Measurements from ENCODE around the gene OTUD5. TPM values are rescaled to one million over a fixed set of nuclear protein-coding genes. Genes with fewer than 3 reads are reported as not detected.

Gene OTUD5
- polyA plus RNA-seq, 1 donor: 67.2 TPM

- DNase-seq: peak; percentile 74
These were observed 45.8 kb downstream of the OTUD5 start, which contains the start of gene SLC35A2 for GRCh38 chrX:48911412-48912182. SLC35A2 (minus strand) TSS chrX:48911646; CDS start chrX:48911636, 10 bp downstream.

- no peak for DNase-seq
These were observed 46.4 kb downstream of the OTUD5 start for GRCh38 chrX:48910926-48911411.

DNA sequence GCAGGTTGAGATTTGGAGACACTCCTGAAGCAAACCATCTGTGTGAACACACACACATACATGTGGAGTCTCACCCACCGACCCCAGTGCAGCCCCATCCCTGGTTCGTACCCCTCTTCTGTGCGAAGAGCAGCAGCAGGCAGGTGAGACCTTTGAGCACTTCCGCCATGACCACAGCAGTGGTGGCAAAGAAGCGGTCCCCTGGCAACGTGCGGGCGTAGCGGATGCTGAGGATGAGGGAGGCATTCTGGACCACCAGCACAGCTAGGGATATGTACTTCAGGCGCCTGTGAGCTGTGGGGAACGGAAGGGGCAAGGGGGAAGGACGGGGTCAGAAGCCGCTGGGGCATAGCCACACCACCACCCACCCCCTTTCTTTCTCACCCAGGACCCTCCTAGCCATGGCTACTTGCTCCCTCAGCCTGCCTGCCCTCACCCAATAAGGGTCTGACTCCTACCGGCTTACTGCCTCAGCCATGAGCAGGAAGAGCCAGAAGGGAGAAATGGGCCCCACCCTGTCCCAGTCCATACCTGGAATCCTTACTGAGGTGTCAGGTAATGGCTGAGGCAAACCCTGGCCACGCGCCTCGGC lies 47.6 kb downstream of the OTUD5 start:
- no peak for DNase-seq

DNA sequence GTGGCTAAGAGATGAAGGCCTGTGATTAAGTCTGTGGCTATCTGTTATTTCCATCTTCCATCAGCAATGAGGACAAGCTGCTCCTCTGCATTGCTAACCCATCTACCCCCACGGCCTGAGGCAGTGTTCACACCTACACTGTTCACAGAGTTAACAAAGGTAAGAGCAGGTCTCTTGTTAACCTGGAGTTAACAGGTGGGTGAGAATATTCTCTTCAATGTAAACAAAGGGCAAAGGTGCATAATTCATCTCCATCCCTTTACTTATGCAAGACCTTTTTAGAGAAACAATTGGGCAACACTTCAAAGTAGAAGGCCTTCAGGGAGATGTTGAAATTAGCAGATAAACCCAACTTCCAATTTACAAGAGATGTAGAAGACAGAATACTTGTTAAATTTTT lies 48.8 kb downstream of the OTUD5 start:
- no peak for DNase-seq

GRCh38 chrX:48905090-48905790 lies 52.2 kb downstream of the OTUD5 start:
- DNase-seq: no peak

DNA sequence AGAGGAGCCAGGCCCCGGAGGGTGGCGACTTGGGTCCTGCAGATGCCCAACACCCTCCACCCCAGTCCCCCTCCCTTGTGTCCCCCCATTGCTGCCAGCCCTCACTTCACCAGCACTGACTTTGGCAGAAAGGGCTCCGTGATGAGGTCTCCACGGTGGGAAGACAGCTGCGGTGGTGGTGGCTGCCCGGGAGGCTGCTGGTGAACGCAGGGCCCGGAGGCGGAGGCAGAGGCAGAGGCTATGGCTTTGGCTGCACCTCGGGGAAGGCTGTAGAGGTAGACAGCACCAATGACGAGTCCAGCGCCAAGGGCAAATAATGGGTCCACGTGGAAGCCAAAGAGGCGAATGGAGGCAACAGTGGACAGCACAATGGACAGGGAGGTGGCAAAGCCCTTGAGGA lies 52.8 kb downstream of the OTUD5 start:
- no peak for DNase-seq

DNA sequence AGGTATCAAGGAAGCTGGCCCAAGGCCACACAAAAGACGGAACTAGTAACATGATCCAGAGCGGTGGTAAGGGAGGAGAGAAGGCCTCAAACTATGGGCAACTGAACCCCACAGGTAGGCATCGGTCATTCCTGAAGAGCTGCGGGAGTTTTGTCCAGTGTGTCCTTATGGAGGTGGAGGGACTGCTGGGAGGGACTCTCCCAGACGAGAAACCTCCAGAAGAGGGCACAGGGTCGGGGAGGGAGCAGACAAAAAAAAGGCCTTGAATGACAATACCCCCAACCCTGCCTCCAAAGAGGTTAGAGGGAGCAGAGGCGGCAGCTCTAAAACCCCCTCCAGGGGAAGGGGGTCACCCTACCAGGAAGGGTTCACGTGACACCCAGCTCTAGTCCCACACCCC lies 53.2 kb downstream of the OTUD5 start:
- no peak for DNase-seq

- no peak for DNase-seq
These were observed 54.1 kb downstream of the OTUD5 start for GRCh38 chrX:48903290-48903689.

GRCh38 chrX:48902776-48903175 lies 54.6 kb downstream of the OTUD5 start:
- no peak for DNase-seq

GRCh38 chrX:48902135-48902534 lies 55.3 kb downstream of the OTUD5 start:
- DNase-seq: no peak

GRCh38 chrX:48901069-48901468 lies 56.3 kb downstream of the OTUD5 start:
- no peak for DNase-seq

- no peak for DNase-seq
These were observed 58.4 kb downstream of the OTUD5 start for GRCh38 chrX:48899078-48899410.

DNA sequence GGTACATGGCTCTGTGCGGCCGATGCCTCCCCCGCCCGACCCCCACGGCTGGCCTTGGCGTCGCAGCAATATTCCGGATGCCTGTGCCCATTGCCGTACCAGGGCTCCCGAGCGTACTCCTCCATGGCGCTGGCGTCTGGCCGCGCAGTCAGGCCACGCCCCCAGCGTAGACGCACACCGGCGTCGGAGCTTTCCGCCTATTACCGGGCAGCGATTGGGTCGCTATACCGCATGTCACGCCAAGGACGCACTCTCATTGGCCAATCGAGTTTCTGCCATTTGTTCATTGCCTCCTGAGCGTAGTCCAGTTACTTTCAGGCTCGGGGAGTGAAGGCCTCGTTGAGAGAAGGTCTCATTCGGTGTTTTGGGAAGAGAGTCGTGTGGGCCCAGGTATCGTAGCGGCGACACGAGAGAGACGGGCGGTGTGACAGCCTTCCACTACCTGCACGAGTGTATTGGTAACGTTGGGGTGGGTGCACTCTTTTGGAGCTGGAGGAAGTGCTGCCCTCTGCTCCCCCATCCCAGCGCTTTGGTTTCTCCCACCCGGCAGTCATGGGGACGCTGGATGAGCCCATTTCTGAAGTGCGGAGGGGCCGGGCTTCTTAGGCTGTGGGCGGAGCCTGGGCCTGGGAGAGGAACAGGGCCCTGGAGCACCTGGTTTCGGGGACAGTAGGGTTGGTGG lies 59.6 kb downstream of the OTUD5 start, which contains the start of the genes PQBP1 and TIMM17B:
Gene PQBP1, plus strand, starts transcription at position 306 of the 682 bp plus-strand sequence. CDS start 580 bp downstream, outside the sequence.
Gene TIMM17B, minus strand, starts transcription at position 144 of the 682 bp plus-strand sequence. Its CDS starts 19 bp downstream, at position 125.
- DNase-seq: peak; percentile 88

GRCh38 chrX:48897157-48897624 lies 60.2 kb downstream of the OTUD5 start:
- peak; percentile 66 for DNase-seq

DNA sequence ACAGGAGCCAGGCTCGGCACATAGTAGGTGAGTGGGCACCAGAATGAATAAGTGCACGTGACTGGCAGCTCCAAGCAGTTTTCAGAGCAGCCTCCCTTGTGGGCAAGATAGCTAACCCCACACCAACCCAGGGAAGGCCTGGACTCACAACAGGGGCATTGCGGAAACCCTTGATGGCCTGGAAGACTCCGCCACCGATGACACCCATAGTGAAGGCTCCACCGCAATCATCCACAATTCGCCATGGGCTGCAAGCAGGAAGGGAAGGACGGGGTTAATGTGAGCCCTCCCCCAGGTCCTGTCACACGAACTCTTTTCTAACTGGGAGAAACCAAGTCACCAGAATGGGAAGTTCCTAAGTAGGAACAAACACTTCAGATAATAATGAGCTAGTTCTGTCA lies 60.8 kb downstream of the OTUD5 start:
- DNase-seq: no peak

- DNase-seq: no peak
These were observed 62.5 kb downstream of the OTUD5 start for GRCh38 chrX:48894891-48895290.

- no peak for DNase-seq
These were observed 63.7 kb downstream of the OTUD5 start for GRCh38 chrX:48893556-48894348.

DNA sequence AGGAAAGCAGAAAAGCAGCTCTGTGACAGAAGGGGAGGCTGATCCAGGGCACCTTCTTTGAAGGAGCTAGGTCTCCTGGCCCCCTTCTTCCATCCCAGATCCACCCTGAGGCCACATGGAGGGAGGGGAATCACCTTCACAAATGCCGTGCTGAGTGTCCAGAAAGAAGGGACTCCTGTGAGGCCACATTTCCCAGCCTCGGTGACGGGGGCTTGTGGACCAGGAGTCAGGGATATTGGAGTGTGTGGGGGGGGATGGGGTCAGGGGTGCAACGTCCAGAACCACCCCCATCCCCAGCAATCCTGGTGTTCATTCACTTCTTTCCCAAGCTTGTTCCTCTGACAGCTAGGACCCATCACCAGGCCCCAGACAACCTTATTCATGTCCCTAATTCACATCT lies 64.5 kb downstream of the OTUD5 start:
- no peak for DNase-seq

GRCh38 chrX:48891402-48892288 lies 65.8 kb downstream of the OTUD5 start:
- peak; percentile 77 for DNase-seq

GRCh38 chrX:48890934-48891401 lies 66.4 kb downstream of the OTUD5 start:
- no peak for DNase-seq
